Heart left ventricle (tissue), 16 donors: Measurements from ENCODE around the gene XXYLT1. TPM values are rescaled to one million over a fixed set of nuclear protein-coding genes. Genes with fewer than 3 reads are reported as not detected.

Source experiments
- ATAC-seq, 4 donors: fragments of 200-7000 bp; cut with Tn5 transposase; one replicate each; pipeline ENCODE4 v1.9.1; 2020 to 2022; ENCODE audit warnings: moderate library complexity in 4 of 4, mild to moderate bottlenecking in 3 of 4, moderate number of reproducible peaks in 1 of 4
- DNase-seq, 5 donors: peaks; one replicate each; pipeline ENCODE4 v3.0.0-alpha.2; 2020
- H3K27ac ChIP-seq, 12 donors: fragments of 200-600 bp; sonication (generic) in 4 of 12; one replicate each; pipeline versions ENCODE4 v1.5.0 to v1.8.0; 2016 to 2022; ENCODE audit warnings: mild to moderate bottlenecking in 2 of 12
- H3K27me3 ChIP-seq, 9 donors: fragments of 200-600 bp; sonication (generic) in 2 of 9; one replicate each; pipeline versions ENCODE4 v1.5.1 to v1.8.0; 2016 to 2022; ENCODE audit warnings: mild to moderate bottlenecking in 3 of 9
- H3K36me3 ChIP-seq, 9 donors: fragments of 200-600 bp; sonication (generic) in 2 of 9; one replicate each; pipeline versions ENCODE4 v1.5.0 to v1.8.0; 2018 to 2022; ENCODE audit warnings: mild to moderate bottlenecking in 2 of 9
- H3K4me1 ChIP-seq, 12 donors: fragments of 200-600 bp; sonication (generic) in 4 of 12; one replicate each; pipeline versions ENCODE4 v1.5.0 to v1.8.0; 2016 to 2022; ENCODE audit warnings: mild to moderate bottlenecking in 3 of 12
- H3K4me3 ChIP-seq, 12 donors: fragments of 200-600 bp; sonication (generic) in 4 of 12; one replicate each; pipeline versions ENCODE4 v1.5.0 to v1.8.0; 2017 to 2022; ENCODE audit warnings: mild to moderate bottlenecking in 9 of 12, moderate library complexity in 4 of 12
- H3K9me3 ChIP-seq, 12 donors: fragments of 200-600 bp; sonication (generic) in 4 of 12; one replicate each; pipeline versions ENCODE4 v1.5.0 to v1.8.0; 2016 to 2022; ENCODE audit warnings: mild to moderate bottlenecking in 1 of 12
- CTCF ChIP-seq, 12 donors: fragments of 200-600 bp; sonication (generic) in 4 of 12; IDR thresholded peaks; one replicate each; pipeline versions ENCODE4 v1.5.0 to v1.8.0; 2018 to 2022; ENCODE audit warnings: antibody characterized with exemption in 12 of 12, mild to moderate bottlenecking in 5 of 12
- POLR2A ChIP-seq, 2 donors: fragments of 450-650 bp; IDR thresholded peaks; one replicate each; pipeline ENCODE4 v1.6.1; 2017; ENCODE audit warnings: antibody characterized with exemption in 2 of 2, mild to moderate bottlenecking in 2 of 2, moderate library complexity in 2 of 2
- WGBS, 4 donors: extraction: QIAGEN DNeasy Blood & Tissue Kit in 2 of 4; methylation state at CpG; one replicate each; pipeline versions ENCODE4 v1.1.5 to v1.1.7; 2013 to 2018; 5-methylcytosine and 5-hydroxymethylcytosine counted together
- intact Hi-C, 10 donors: fragments of 100-400 bp; cut with DNase I; formaldehyde crosslinking; loops; one replicate each; pipeline versions ENCODE4 v1.11.1 to v1.14.2; 2022
- polyA plus RNA-seq, 2 donors: library from polyadenylated mRNA; stranded (reverse); fragments of 200-250 nt; gene quantifications; one replicate each; pipeline ENCODE4 v1.2.3, GENCODE V29; 2013
- total RNA-seq, 9 donors: library from RNA; depleted of rRNA in 2 of 9; stranded (reverse); fragments of >200 nt in 2 of 9; fragmentation: NEBNext Ultra II Directional in 3 of 9; extraction: Animal tissue kit (Norgen Biotek cat#: 25700) in 3 of 9; gene quantifications; one replicate each; pipeline versions ENCODE4 v1.1.0 to v1.2.4, GENCODE V29; 2016 to 2023
- donor health status: ischemic (EF 13 %, LVEDD 7.1; RV severe dilation, severe dysfunction).
- donor health status: healthy with polysubstance abuse.
- donor health status: DM: no; HTN: yes; CAD: no.
- donor health status: DM: no; HTN: no; CAD: no.
- donor health status: ischemic (EF 25% LVEDD 6.9; RV normal size, moderate dysfunction).
- donor health status: ischemic (EF 25% LVEDD 5.7; RV mildly dilated, moderate dysfunction).
- donor health status: healthy.
- donor health status: DM: yes; HTN: yes; CAD: no.
- donor health status: ischemic (EF 35%, LVEDD 5.7; RV mildly dilated, moderate dysfunction).
- donor health status: nonischemic (EF 11% LVEDD 7.7; RV severe dilation, severe dysfunction).
- donor health status: DM: yes; HTN: yes; CAD: no.
- donor health status: PGD.
- donor health status: ischemic (EF 29% LVEDD 5.4; RV normal size, mild dysfunction).
- donor health status: nonischemic (EF 23%, LVEDD 6.1; RV moderate dilation, normal function).

The XXYLT1 gene
- total and polyA plus RNA-seq, 11 donors: 1.9 to 8.6 (median 4.8) TPM

- 83 to 90% (median 86%) methylated on average over 7 of the region's 7 CpGs for WGBS, 4 donors
- Histone ChIP-seq H3K27ac (no peak overlapping the region), H3K27me3 (no peaks in the 10 kb centered on the region), H3K4me1 (peaks cover 0 to 49% (median 15%) of the 10 kb centered on the region in 12 donors), H3K4me3 (no peak overlapping the region), H3K9me3 (no peaks in the 10 kb centered on the region), H3K36me3 (no peaks in the 10 kb centered on the region)
- TF ChIP-seq POLR2A (IDR thresholded peaks at IDR 0.05) (no peak), CTCF (IDR thresholded peaks at IDR 0.05) (no peak)
- DNase-seq (no peak), ATAC-seq (no peak)
- intact Hi-C loops: loop anchor here in 1 of 10 donors (10.0 kb wide), 1 partner anchor 90 kb away; no protein-coding TSS in a partner anchor
These were observed 105.7 kb downstream of the XXYLT1 start for GRCh38 chr3:195165265-195165609.

- Histone ChIP-seq H3K4me3 (no peak overlapping the region), H3K36me3 (no peaks in the 10 kb centered on the region), H3K9me3 (no peaks in the 10 kb centered on the region), H3K27ac (no peak overlapping the region), H3K27me3 (no peaks in the 10 kb centered on the region), H3K4me1 (peaks cover 0 to 51% (median 17%) of the 10 kb centered on the region in 12 donors)
- WGBS, 4 donors: 78 to 87% (median 81%) methylated on average over 6 of the region's 6 CpGs
- intact Hi-C loops: loop anchor here in 1 of 10 donors (10.0 kb wide), 1 partner anchor 90 kb away; no protein-coding TSS in a partner anchor
- DNase-seq (no peak), ATAC-seq (no peak)
- TF ChIP-seq CTCF (IDR thresholded peaks at IDR 0.05): no peak
- no peak for TF ChIP-seq POLR2A (IDR thresholded peaks at IDR 0.05)
These were observed 106.2 kb downstream of the XXYLT1 start for GRCh38 chr3:195164573-195165264.

- WGBS, 4 donors: 87 to 95% (median 91%) methylated on average over 7 of the region's 7 CpGs
- DNase-seq: no peak
- TF ChIP-seq POLR2A (IDR thresholded peaks at IDR 0.05): no peak
- TF ChIP-seq CTCF (IDR thresholded peaks at IDR 0.05): no peak
These were observed 107.0 kb downstream of the XXYLT1 start for GRCh38 chr3:195163719-195164572.

DNA sequence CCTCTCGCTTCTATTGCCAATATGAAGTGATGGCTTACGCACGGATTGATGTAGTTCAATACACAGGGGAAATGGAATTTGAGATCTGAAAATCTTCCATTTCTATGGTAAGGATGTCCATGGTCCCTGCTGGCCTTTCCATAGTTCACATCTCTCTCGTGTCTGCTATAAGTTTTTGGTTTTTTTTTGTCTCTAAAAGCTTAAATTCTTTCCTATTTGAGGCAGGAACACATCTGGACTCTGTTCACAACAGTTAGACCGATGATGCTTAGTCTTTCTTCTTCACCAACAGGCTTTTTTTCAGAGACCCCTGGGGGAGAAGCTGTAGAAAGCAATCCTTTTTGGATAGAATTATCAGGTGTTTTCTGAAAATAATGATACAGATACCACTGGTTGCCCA, 108.1 kb downstream of the XXYLT1 start:
- no peak for DNase-seq
- H3K4me1 ChIP-seq: peaks cover 0 to 54% (median 21%) of the 10 kb centered on the region in 12 donors
- TF ChIP-seq CTCF (IDR thresholded peaks at IDR 0.05) (no peak), POLR2A (IDR thresholded peaks at IDR 0.05) (no peak)
- no peaks in the 10 kb centered on the region for H3K27me3 ChIP-seq
- no peaks in the 10 kb centered on the region for H3K9me3 ChIP-seq
- WGBS, 4 donors: 91 to 95% (median 92%) methylated on average over 5 of the region's 5 CpGs
- no peaks in the 10 kb centered on the region for H3K36me3 ChIP-seq
- no peak for ATAC-seq
- intact Hi-C loops: loop anchor here in 1 of 10 donors (10.0 kb wide), 1 partner anchor 92 kb away; no protein-coding TSS in a partner anchor
- H3K27ac ChIP-seq: peak overlapping the region in 8 of 12 donors; percentile 17 to 71 (median 44)
- H3K4me3 ChIP-seq: no peak overlapping the region

More at GRCh38 chr3:195163719-195164572, 107.0 kb downstream of the XXYLT1 start:
- Histone ChIP-seq H3K4me3 (no peak overlapping the region), H3K36me3 (no peaks in the 10 kb centered on the region), H3K9me3 (no peaks in the 10 kb centered on the region), H3K27me3 (no peaks in the 10 kb centered on the region), H3K4me1 (peaks cover 0 to 54% (median 21%) of the 10 kb centered on the region in 12 donors), H3K27ac (no peak overlapping the region)
- no peak for ATAC-seq
- intact Hi-C loops: loop anchor here in 1 of 10 donors (10.0 kb wide), 1 partner anchor 91 kb away; no protein-coding TSS in a partner anchor
